CD4-positive, alpha-beta T cell (primary cell): ENCODE results near the gene KDELR3. TPM values are rescaled to one million over a fixed set of nuclear protein-coding genes. Genes with fewer than 3 reads are reported as not detected.

Experiments
- ATAC-seq: fragments of 200-7000 bp; cut with Tn5 transposase; one replicate; pipeline ENCODE4 v1.10.0; 2022; ENCODE audit warnings: mild to moderate bottlenecking; ENCODE audit not compliant: poor library complexity
- CTCF ChIA-PET: fragments of 350-600 bp; sonication (Branson Sonifier 250); formaldehyde crosslinking; loops from one replicate; lab custom pipeline; 2021; ENCODE audit warnings: antibody characterized with exemption, inconsistent platforms; lab: Charles Lee
- POLR2A ChIA-PET: fragments of 350-600 bp; sonication (Branson Sonifier 250); formaldehyde crosslinking; loops from one replicate; lab custom pipeline; 2021; ENCODE audit warnings: antibody characterized with exemption, inconsistent platforms; lab: Charles Lee
- DNase-seq, 14 experiments: peaks; one replicate each; pipeline ENCODE4 v3.0.0-alpha.2; 2013 to 2020; ENCODE audit warnings: mixed read lengths in 2 of 14
- H3K27ac ChIP-seq, 2 donors: one replicate each; pipeline versions ENCODE4 v1.5.1 to v1.7.0; 2013; ENCODE audit warnings: low read length in 2 of 2, low read depth in 1 of 2, mild to moderate bottlenecking in 1 of 2
- H3K27me3 ChIP-seq, 2 experiments: 1 replicate in 1 of 2; 2 replicates in 1 of 2; pipeline versions ENCODE4 v1.6.1 to v1.7.0; 2013; ENCODE audit warnings: low read length in 2 of 2, control low read depth in 1 of 2, mild to moderate bottlenecking in 1 of 2, moderate library complexity in 1 of 2; ENCODE audit not compliant: insufficient read depth in 2 of 2, control insufficient read depth in 1 of 2
- H3K36me3 ChIP-seq: one replicate; pipeline ENCODE4 v1.6.1; 2013; ENCODE audit warnings: low read length, control low read depth; ENCODE audit not compliant: insufficient read depth
- H3K4me1 ChIP-seq: one replicate; pipeline ENCODE4 v1.6.1; 2013; ENCODE audit warnings: low read length, control low read depth; ENCODE audit not compliant: insufficient read depth
- H3K4me3 ChIP-seq: one replicate; pipeline ENCODE4 v1.5.1; 2013; ENCODE audit warnings: mild to moderate bottlenecking, low read length, moderate library complexity
- H3K9me3 ChIP-seq, 2 experiments: 1 replicate in 1 of 2; 2 replicates in 1 of 2; pipeline versions ENCODE4 v1.6.1 to v1.7.0; 2013; ENCODE audit warnings: low read length in 2 of 2, mild to moderate bottlenecking in 2 of 2, control low read depth in 1 of 2, moderate library complexity in 1 of 2; ENCODE audit not compliant: control insufficient read depth in 1 of 2, insufficient read depth in 1 of 2
- H3K27ac Mint-ChIP-seq: one replicate; pipeline ENCODE4 v1.8.0; 2020; ENCODE audit warnings: mixed read lengths
- H3K27me3 Mint-ChIP-seq: one replicate; pipeline ENCODE4 v1.8.0; 2021; ENCODE audit warnings: mixed read lengths
- H3K36me3 Mint-ChIP-seq: one replicate; pipeline ENCODE4 v1.8.0; 2021; ENCODE audit warnings: low read depth, mixed read lengths
- H3K4me1 Mint-ChIP-seq: one replicate; pipeline ENCODE4 v1.8.0; 2021; ENCODE audit warnings: low read depth, mixed read lengths
- H3K4me3 Mint-ChIP-seq: one replicate; pipeline ENCODE4 v1.8.0; 2020; ENCODE audit warnings: mild to moderate bottlenecking, mixed read lengths
- H3K9me3 Mint-ChIP-seq: one replicate; pipeline ENCODE4 v1.8.0; 2020; ENCODE audit warnings: mixed read lengths
- intact Hi-C, 2 experiments: fragments of 100-400 bp; cut with DNase I in 1 of 2; cut with micrococcal nuclease in 1 of 2; formaldehyde crosslinking; loops; one replicate each; pipeline versions ENCODE4 v1.15.1 to v1.9.0; 2023 to 2025; cut with DNase I, micrococcal nuclease
- polyA plus RNA-seq, 2 donors: library from polyadenylated mRNA; unstranded; fragments of 120-200 nt; gene quantifications; one replicate each; pipeline ENCODE4 v1.2.1, GENCODE V29; 2013
- total RNA-seq, 174 experiments: library from RNA in 2 of 174; stranded (reverse) in 2 of 174; gene quantifications; one replicate each; pipeline ENCODE4 v1.2.3 and lab custom pipeline; 2021 to 2026
- TF ChIP-seq, protein P1 (sequence below): fragments of 200-600 bp; IDR thresholded peaks from one replicate; pipeline ENCODE4 v1.8.0; 2022; ENCODE audit warnings: antibody characterized with exemption, mild to moderate bottlenecking

KDELR3 gene
- total RNA-seq (not detected), total RNA-seq (lab: John Stamatoyannopoulos, UW) (0 to 1.4 (median 0.07) reads per million in 172 experiments)
- 0.37 TPM for polyA plus RNA-seq (2013, experiment 1 of 2)
- polyA plus RNA-seq (2013, experiment 2 of 2), result 1.9 TPM

GRCh38 chr22:38467904-38468442 lies at the start of gene KDELR3:
Gene KDELR3, plus strand, starts transcription at chr22:38468096. Its CDS starts 138 bp downstream, at chr22:38468234.
- Mint-ChIP-seq H3K9me3 (no peaks in the 10 kb centered on the region), H3K4me3 (peak within 1 kb of the TSS; percentile 35), H3K27me3 (peaks cover 44% of the 10 kb centered on the region), H3K4me1 (no peaks in the 10 kb centered on the region), H3K27ac (no peak within 1 kb of the TSS), H3K36me3 (no peaks in the 10 kb centered on the region)
- intact Hi-C loops, result no loop called here
- ChIA-PET POLR2A (interaction anchor here (1.7 kb wide), 1 partner anchor 13 kb away, joined by 4 read pairs; no protein-coding TSS in a partner anchor), CTCF (interaction anchor here (1.0 kb wide), 1 partner anchor 56 kb away, joined by 4 read pairs; no protein-coding TSS in a partner anchor)
- Histone ChIP-seq H3K4me1 (peaks cover 11% of the 10 kb centered on the region), H3K36me3 (no peaks in the 10 kb centered on the region), H3K9me3 (peaks cover 0 to 13% of the 10 kb centered on the region in 2 experiments), H3K4me3 (peak within 1 kb of the TSS; percentile 44), H3K27ac (no peak within 1 kb of the TSS), H3K27me3 (peaks cover 24 to 32% of the 10 kb centered on the region in 2 experiments)
- TF ChIP-seq, protein P1, sequence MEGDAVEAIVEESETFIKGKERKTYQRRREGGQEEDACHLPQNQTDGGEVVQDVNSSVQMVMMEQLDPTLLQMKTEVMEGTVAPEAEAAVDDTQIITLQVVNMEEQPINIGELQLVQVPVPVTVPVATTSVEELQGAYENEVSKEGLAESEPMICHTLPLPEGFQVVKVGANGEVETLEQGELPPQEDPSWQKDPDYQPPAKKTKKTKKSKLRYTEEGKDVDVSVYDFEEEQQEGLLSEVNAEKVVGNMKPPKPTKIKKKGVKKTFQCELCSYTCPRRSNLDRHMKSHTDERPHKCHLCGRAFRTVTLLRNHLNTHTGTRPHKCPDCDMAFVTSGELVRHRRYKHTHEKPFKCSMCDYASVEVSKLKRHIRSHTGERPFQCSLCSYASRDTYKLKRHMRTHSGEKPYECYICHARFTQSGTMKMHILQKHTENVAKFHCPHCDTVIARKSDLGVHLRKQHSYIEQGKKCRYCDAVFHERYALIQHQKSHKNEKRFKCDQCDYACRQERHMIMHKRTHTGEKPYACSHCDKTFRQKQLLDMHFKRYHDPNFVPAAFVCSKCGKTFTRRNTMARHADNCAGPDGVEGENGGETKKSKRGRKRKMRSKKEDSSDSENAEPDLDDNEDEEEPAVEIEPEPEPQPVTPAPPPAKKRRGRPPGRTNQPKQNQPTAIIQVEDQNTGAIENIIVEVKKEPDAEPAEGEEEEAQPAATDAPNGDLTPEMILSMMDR, result no peak
- peak; percentile 69 for ATAC-seq
- DNase-seq, result peak in 7 of 14 experiments; percentile 20 to 63 (median 41)

DNA sequence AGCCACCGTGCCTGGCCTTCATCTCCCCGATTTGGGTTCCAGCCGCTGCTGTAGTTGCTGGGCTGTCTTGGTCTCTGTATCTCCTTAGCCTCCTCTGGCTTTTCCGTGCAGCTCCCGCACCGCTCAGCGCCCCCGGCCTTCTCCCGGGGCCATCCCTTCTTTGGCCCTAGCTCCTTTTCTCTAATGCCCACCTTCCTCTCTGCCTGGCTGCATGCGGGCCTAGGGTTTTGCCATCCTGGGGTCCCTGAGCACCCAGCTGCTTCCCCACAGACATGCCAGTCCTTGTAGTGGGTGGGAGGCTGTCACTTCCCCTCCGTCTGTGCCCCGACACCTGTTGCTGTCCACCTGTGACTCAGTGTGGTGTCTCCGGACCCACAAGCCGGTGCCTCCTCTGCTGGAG lies 49.3 kb upstream of the KDELR3 start:
- no peaks in the 10 kb centered on the region for H3K27me3 Mint-ChIP-seq
- TF ChIP-seq, protein P1, result no peak
- H3K9me3 Mint-ChIP-seq, result no peaks in the 10 kb centered on the region
- H3K4me3 Mint-ChIP-seq, result no peak overlapping the region
- intact Hi-C loops, result no loop called here
- H3K4me1 ChIP-seq, result no peaks in the 10 kb centered on the region
- no peaks in the 10 kb centered on the region for H3K36me3 ChIP-seq
- no peaks in the 10 kb centered on the region for H3K9me3 ChIP-seq
- H3K36me3 Mint-ChIP-seq, result no peaks in the 10 kb centered on the region
- ChIA-PET CTCF (no interaction called here), POLR2A (no interaction called here)
- H3K27ac Mint-ChIP-seq, result no peak overlapping the region
- no peak for DNase-seq
- no peaks in the 10 kb centered on the region for H3K4me1 Mint-ChIP-seq
- no peaks in the 10 kb centered on the region for H3K27me3 ChIP-seq
- no peak overlapping the region for H3K27ac ChIP-seq
- no peak for ATAC-seq
- H3K4me3 ChIP-seq, result no peak overlapping the region

DNA sequence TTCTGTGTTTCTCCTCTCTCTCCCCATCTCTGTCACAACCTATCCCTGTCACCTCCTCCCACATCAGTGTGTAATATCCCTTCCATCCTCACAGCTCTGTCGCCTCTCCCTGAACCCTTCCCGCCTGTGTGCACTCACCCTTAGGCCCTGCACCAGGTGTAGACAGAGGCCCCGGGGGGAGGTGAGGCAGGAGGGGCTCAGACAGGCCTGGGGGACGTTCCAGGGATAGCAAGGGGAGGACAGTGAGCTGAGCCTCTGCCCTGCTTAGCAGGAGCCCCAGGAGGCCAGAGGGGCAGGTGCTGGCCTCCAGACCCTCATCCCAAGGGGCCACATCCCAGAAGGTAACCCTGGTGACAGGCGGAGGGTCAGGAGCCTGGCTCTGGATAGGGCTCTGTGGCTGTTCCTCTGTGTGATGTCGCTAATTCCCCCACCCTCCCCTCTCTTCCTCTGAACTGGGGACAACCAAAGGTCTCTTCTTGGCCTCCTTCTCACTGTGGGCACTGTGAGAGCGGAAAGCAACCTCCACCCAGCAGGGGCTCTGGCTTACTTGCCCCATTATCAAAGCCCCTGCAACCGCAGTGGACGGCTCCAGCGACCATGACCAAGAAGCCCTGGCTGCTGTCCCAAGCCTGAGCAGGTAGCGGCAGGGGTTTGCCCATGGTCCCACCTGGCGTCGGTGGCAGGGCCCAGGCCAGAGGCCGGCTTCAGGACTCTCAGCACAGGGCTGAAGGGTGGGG lies 48.6 kb upstream of the KDELR3 start:
- H3K27me3 Mint-ChIP-seq, result no peaks in the 10 kb centered on the region
- no peaks in the 10 kb centered on the region for H3K9me3 Mint-ChIP-seq
- Histone ChIP-seq H3K4me3 (no peak overlapping the region), H3K9me3 (no peaks in the 10 kb centered on the region), H3K27ac (no peak overlapping the region), H3K4me1 (no peaks in the 10 kb centered on the region), H3K36me3 (no peaks in the 10 kb centered on the region), H3K27me3 (no peaks in the 10 kb centered on the region)
- TF ChIP-seq, protein P1, result no peak
- intact Hi-C loops, result no loop called here
- no peak overlapping the region for H3K27ac Mint-ChIP-seq
- no peak for ATAC-seq
- DNase-seq, result no peak
- H3K4me1 Mint-ChIP-seq, result no peaks in the 10 kb centered on the region
- CTCF ChIA-PET, result no interaction called here
- H3K4me3 Mint-ChIP-seq, result no peak overlapping the region
- POLR2A ChIA-PET, result no interaction called here
- no peaks in the 10 kb centered on the region for H3K36me3 Mint-ChIP-seq
